NOMO-1 treated with DMSO at 0.1 percent for 48 hours (cell line): Measurements from ENCODE around the gene GRB10.

Source experiments
- DNase-seq: peaks from one replicate; lab custom pipeline; 2025; ENCODE audit not compliant: unreplicated experiment; lab: John Stamatoyannopoulos, UW

Gene GRB10

DNA sequence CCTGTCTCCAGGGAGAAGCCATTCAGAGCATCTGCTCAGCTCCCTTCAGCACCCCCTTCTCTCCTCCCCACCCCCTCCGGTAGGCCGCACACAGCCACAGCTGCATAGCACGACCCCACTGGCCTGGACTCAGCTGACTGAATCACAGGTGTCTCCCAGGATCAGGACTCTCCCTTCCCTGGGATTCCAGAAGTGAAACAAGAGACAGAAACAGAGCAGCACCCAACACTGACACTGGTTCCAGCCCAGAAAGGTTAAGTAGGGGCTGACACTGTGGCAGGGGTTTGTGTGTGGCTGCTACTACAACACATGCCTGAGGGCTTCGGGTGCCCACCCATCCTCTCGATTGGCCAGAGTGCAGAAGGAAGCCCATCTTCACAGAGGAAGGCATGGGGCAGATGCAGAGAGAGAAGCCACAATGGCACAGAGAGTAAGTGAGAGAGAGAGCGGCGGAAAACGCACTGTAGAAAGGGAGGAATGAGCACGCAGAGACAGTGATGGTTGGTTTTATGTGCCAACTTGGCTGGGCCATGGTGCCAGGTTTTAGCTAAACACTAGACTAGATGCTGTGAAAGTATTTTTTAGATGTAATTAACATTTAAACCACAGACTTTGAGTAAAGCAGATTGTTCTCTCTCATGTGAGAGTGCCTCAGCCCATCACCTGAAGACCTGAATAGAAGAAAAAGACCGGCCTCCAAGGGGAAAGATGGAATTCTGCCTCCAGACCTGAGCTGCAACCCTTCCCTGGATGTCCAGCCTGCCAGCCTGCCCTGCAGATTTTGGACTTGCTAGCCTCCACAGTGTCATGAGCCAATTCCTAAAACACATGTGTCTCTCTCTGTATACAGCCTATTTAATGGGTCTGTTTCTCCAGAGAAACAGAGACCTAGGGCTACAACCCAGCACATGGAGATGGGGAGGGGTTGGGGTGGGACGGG lies 107.5 kb downstream of the GRB10 start:
- no peak for DNase-seq

DNA sequence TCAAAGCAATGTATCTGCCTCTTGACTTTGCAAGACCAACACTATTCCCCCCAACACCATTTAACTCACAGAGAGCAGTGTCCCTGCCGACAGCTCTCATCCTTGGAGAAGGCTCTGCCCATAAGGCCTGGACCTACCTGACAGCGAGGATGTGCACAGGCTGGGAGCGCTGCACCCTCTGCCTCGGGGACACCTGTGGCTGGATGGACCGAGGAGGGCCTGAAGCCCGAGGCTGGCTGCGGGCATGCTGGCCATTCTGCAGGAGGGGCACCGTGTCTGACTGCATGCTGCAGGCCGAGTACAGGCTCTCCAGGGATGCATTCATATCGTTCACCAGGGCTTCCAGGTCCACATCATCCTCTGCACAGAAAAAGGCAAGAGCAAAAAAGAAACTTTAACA lies 108.4 kb downstream of the GRB10 start:
- no peak for DNase-seq

DNA sequence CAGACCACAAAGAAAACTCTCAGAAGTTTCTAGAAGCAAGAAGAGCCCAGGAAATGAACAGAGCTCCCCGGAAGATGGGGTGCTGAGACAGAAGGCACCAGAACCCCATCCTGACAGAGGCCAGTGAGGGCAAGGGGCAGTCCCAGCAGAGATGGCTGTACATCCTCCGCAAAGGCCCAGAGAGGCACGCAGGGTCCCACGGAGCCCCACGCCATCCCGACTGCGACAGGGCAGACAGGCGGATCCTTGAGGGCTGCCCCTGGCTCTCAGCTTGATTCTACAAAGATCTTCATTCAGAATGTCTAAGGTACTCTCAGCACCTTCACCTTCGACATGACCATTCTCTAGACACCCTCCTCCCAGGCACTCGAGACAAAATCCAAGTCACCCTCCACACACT lies 109.6 kb downstream of the GRB10 start:
- no peak for DNase-seq

DNA sequence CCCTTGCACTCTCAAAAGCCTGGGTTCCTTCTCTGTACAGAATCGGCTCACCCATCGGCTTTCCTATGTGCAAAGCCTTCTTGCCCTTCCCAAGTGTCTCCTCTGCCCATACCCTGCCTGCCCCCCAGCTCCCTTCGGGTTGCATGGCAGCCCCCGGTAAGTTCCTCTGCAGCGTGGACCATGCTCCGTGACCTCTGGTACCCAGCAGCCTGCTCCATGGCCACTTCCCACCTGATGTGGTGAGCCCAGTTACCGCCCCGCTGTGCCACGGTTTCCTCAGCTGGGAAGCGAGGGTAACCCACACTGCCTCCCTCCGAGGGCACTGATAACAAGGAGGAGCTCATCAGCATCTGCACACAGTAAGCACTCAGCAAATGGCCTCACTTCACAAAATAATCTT lies 110.7 kb downstream of the GRB10 start:
- no peak for DNase-seq

DNA sequence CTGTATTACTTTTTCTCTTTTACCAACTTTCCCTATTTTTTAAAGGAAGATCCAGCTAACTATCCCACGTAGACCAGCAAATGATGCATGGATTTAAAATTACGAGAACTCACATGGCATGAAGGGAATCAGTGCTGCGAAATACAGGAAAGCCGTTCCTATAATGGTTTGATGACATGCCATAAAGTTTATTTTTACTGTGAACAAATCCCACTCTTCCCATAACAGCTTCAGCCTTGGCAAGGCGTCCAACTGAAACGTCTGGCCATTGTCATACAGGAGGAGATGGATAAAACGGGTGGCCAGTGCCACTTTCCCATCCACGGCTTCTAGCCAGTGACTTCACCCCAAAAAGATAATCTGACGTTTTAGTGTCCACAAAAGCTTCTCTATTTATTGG lies 111.3 kb downstream of the GRB10 start:
- DNase-seq = no peak

DNA sequence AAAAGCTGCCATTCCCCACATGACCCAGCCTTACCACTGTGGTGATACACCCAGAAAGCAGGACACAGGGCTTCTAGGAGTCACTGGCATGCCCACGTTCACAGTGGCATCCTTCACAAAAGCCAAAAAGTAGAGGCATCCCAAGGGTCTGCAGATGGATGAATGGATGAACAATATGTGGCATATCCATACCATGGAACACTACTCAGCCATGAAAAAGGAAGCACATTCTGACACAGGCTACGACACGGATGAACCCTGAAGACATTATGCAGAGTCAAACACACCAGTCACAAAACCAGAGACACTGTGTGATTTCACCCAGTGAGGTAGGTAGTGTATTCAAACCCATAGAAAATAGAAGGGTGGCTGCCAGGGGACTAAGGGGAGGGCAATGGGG lies 112.8 kb downstream of the GRB10 start:
- DNase-seq = no peak

DNA sequence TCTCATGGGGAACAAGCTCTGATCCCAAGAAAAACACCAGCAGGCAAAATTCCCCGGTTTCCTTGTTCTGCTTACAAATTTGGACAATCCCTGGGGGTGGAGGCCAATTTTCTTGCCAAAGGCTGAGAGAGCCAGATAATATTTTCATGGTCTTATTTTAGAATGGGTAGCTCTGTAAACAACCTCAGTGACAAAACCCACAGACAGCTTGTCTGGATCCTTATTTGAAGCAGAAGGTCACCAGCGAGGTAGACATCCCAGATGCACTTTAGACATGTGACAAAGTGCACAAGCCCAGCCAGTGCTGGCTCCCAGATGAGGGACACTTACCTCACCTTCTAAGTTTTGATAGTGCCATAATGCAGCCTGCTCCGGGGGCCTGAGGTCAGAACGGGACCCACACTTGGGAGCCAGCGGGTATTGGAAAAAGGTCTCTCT lies 114.9 kb downstream of the GRB10 start:
- no peak for DNase-seq

DNA sequence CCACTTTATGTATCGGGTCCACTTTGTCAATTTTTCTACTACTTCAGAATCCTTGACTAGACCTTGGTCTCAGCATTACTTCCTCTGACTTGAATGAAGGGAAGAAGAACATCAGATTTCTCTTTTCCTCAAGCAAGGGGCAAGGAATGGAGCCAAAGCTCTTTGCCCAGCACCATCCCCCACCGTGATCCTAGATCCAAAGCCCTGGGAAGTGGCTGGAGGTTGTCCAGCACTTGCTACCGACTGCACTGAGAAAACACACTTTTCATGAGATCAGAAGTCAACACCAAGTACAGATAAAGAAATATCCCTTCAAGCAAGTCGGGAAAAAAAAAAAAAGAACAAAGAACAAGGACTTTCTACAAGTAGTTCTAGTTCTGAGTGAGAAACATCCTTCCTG lies 115.4 kb downstream of the GRB10 start:
- DNase-seq = no peak

DNA sequence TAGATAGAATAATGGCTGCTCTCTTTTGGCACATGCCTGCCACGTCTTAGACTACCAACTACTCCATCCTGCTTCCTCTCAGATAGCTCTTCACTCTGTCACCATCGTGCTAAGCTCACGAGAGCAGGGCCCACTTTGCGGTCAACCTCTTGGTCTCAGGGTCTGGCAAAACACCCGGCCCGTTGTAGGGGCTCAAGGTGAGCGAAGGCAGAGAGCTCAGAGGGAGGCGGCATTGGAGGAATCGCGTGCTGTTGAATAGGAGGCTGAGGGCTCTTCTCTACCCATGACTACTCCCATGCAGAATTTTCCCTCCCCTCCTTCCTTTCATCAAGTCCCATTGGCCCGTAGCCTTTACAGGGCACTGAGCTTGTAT lies 116.6 kb downstream of the GRB10 start:
- no peak for DNase-seq

DNA sequence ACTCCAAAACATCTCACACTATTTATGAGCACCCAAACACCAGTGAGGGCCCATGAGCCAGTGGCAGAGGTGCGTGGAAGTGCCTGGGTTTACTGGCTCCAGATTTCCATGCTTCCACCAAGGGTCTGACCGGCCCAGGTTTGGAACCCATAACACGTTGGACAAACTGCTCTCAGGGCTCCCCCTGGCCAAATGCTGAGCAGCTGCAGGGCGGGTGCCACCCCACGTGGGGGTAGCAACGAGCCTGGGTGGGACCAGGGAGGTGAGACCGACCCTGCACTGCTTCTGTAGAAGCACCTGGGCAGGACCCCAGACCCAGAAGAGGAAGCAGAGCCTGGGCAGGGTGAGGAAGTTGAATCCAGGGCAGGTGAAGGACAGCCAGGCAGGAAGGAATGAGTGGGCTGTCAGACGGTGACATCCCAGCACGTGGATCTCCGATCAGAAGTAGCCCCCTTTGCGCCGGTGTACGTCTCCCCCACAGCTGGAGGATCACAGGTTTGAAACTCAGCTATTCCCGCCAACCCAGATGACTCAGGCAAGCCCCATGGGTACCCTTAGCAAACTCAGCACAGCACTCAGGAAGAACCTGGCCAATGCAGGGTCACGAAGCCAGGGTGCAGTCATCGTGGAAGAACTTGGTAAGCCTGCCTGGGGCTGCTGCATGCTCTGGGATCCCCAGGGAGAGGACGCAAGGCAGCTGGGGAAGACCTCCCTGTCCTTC lies 117.1 kb downstream of the GRB10 start:
- no peak for DNase-seq

DNA sequence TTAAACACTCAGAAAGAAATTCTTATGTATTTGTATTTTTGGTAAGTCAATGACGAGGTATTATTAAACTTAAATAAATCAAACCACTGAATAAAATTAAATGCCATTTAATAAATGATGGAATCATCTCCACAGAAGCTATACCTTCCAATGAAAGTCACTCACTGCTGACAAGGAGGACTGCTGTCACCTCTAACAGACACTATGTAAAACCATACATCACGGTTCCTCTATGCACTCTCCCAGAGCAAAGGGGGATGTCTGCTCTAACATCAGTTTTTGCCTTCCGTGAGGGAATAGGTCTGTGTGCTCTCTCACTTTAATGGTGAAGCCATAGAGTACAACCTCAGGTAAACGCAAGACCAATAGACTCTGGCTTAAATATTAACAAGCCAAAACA lies 117.8 kb downstream of the GRB10 start:
- no peak for DNase-seq

DNA sequence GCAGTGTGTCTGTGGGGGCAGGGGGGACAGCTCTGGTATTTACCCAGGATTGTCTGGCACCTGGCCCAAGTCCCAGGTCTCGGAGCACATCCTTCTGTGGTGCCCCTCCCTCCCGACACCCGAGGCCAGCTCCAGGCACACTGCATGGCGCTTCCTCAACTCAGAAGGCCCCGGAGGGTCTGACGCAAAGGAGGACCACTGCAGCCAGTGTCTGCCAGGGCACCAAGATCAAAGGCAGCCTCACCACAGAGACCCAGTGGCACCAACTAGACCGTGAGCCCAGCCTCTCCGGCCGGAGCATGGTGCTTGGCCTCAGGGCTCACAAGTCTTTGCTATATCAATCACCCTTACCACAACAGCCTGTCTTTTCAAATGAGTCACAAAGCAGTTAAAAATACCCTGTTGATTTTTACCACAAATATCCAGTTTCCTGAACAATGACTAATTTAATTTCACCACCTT lies 118.2 kb downstream of the GRB10 start:
- DNase-seq = peak; percentile 81

DNA sequence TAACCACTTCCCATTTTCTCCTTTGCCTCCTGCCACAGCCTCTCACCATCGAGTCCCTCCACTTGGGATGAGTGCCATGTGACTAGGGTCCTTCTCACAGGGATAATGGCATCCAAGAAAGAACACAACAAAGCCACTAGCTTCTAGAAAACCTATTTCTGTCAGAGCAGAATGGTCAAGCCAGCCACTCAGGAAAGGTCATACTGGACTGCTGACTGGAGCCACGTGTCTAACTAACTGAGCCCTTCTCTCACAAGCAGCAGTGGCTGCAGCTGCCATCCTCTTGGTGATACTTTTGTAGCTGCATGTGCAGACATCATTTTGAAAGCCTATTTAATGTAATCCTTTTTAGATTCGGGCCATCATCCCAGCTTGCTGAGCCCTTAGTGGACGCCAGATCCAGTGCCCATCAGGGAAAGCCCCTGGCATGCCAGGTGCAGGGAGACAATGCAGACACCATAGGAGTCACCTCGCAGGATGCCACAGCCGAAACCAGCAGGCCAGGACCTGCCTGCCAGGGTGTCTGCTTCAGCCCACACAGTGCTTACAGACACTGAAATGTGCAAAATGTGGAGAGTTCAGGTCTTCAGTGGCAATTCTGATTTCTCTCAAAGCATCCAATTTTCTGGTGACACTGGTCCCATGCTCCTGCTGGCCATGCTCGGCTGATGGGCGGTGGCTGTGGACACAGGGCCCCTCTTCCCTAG lies 119.1 kb downstream of the GRB10 start:
- DNase-seq = no peak

DNA sequence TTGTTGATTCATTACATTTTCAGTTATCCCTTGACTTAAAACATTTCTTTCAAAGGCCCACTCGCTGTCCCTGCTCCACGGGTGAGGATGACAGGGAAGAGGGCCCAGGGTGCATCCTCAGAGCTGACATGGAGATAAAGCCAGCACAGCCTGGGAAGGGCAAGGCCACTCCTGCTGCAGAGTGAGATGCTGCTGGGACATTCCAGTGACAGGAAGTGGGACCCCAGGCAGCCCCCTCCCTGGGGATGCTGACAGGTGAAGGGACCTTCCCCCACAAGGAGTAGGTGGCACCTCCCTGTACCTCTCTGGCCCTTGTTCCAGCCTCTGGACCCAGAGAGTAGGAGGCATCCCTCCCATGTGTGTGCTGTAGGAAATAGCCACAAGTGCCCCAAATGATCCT lies 119.7 kb downstream of the GRB10 start:
- no peak for DNase-seq

DNA sequence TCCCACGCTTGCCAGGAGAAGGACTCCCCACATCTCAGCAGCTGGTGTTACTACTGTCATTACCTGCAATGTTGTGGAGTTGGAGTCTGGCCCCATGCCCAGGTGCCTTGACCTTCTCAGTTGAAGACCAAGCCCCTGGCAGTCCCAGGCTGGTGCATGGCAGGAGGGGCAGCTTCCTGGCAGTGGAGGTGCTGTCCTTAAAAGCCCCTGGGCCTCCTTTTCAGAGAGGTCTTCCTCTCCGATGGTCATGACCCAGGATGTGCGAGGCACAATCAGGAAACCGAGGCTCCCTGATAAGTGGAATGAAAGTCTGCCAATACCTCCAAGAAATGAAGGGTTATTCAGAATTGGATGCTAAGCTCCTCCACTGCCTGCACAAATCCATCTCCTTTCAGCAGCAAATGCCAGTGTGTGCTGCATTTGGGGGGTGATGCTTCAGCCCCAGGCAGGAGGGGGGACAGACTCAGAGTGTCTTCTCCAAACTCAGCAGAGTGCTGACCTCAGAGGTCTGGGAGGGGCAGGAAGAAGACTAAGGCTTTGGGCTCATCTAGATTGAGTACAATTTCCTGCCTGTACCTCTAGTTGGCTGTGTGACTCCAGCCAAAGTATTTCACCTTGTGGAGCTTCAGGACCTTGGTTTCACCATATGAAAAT lies 120.5 kb downstream of the GRB10 start:
- peak; percentile 56 for DNase-seq

DNA sequence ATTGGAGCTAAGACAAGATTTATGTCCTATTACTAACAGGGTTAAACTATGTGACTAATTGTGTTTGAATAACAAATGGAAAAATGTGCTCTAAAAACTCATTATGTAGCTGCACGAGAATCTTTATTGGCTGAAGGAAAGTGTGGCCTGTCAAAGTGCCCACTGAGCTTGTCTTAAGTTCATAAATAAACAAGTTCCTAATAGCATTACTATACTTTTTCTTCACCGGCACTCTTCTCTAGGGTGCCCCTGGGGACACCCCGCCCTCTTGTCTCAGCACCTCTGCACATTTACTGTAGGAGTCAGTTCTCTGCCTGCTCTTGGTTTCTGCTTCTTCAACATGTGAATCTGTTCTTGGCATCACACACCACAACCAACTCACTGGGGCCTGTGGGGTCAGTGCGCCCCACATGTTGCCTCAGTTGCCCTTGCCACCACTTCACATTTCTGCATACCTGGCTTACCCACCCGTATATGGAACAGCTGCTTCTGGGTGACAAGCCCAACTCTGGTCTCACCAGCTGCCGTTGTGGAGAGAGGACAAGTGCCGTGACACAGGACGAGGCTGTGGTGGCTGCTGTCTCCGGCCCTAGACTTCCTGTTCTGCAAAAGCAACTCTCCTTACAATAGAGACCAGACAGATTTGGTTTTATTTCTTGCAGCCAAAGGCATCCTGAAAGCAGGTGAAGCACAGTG lies 121.2 kb downstream of the GRB10 start:
- peak; percentile 71 for DNase-seq

DNA sequence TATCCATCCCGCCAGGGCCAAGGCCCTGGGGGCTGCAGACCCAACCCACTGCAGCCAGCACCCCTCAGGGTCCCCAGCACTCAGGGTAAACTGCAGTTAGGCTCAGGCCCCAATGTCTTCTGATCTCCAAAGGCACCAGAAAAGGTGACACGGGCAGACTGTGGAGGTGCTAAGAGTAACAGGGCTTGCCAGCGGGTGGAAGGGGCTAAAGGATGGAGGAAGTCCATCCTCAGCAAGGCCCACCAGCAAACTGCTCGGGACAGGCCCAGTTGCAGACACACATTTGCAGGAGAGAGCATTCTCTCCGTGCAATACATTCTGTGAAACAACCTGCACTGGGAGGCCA lies 121.9 kb downstream of the GRB10 start:
- no peak for DNase-seq

DNA sequence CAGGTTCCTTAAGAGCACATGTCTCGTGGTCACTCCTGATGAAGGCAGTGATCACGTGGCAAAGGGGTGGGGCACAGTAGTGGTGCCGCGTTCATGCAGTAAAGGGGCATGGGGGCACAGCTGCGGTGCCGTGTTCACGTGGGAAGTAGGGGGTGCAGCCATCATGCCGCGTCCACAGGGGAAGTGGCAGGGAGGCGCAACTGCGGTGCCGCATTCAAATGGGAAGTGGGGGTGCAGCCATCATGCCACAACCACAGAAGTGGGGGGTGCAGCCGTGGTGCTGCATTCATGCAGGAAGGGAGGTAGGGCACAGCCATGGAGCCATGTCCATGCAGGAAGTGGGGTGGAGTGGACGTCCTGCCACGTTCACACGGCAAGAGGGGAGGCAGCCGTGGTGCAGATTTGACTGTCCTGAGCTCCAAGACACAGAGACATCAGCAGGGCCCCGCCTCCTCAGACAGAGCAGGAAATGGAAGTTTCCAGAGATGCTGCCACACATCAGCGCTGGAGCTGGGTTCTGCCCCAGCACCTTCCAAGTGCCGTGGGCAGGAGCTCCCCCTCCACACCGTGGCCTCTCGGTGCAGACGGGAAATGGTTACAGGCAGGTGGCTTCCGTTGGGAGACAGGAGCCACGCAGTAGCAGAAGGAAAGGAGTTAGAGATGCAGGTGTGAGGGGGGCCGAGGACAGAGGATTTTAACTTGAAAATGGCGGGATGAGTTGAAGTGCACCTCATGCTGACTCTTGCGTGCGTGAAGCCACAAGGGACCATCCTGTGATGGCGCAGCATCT lies 122.5 kb downstream of the GRB10 start:
- DNase-seq = peak; percentile 51

DNA sequence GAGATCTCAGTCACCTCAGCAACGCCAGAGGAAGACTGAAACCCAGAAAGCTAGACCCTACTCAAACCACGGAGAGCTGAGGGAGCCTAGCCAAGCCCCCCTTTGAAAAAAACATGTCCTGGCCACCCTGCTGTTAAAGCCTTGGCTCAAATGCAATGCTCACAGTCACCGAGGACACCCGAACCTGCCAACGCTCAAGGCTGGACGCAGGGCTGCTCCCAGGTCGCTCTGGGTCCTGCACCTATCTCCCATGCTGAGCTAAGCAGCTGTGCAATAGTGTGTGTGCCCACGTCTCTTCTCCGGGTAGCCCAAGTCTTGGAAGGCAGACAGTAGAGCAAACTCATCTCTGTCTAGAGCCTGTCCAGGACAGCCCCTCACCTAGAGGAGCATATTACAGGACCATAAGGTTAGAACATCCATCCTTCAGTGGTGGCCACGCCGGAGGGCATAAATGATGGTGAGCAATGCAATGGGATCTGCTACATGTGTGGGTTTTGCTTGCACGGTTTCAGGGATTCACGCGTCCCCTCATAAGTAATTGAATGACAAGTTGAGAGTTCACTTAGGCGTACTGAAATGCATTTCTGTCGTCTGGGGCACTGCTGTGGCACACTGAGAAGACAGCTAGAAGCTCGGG lies 123.2 kb downstream of the GRB10 start:
- DNase-seq = no peak
